GM12873 (cell line): Measurements from ENCODE around the gene SAA4.
A peak's percentile ranks its signal among the peaks of the same experiment; 100 is the strongest.

ENCODE experiments used
- CTCF ChIP-seq: IDR thresholded peaks from 2 replicates; pipeline ENCODE4 v1.5.1; 2012; ENCODE audit warnings: low read depth, mild to moderate bottlenecking, moderate library complexity, low read length, control low read depth; ENCODE audit not compliant: insufficient read depth; ENCODE audit errors: missing control alignments

SAA4 gene

GRCh38 chr11:18253233-18253632, 16.6 kb upstream of the SAA4 start:
- TF ChIP-seq CTCF, result no peak

- TF ChIP-seq CTCF, result no peak
Observed at GRCh38 chr11:18248561-18248960, 12.0 kb upstream of the SAA4 start, which contains the start of gene SAA2. Gene SAA2, minus strand, starts transcription at chr11:18248668. Its CDS starts 657 bp downstream, at chr11:18248011.

GRCh38 chr11:18245396-18245795, 8.8 kb upstream of the SAA4 start:
- TF ChIP-seq CTCF, result no peak

- TF ChIP-seq CTCF, result peak; percentile 91
Observed at GRCh38 chr11:18243783-18244362, 7.3 kb upstream of the SAA4 start.

GRCh38 chr11:18239655-18240054, 3.1 kb upstream of the SAA4 start:
- no peak for TF ChIP-seq CTCF

- TF ChIP-seq CTCF, result no peak
Observed at GRCh38 chr11:18235394-18236334, 938 bp downstream of the SAA4 start.

GRCh38 chr11:18233912-18234311, 2.7 kb downstream of the SAA4 start:
- no peak for TF ChIP-seq CTCF
